GM23248 (cell line): ENCODE data around the gene IFI16. TPM values are rescaled to one million over a fixed set of nuclear protein-coding genes. Genes with fewer than 3 reads are reported as not detected.

Experiments
- DNase-seq: peaks from one replicate; pipeline ENCODE4 v3.0.0-alpha.2; 2015
- H2AFZ ChIP-seq: fragments of 200-600 bp; sonication (generic); 2 replicates; pipeline ENCODE4 v1.6.1; 2016; ENCODE audit warnings: antibody characterized with exemption
- H3F3A ChIP-seq: fragments of 200-600 bp; sonication (generic); 2 replicates; pipeline ENCODE4 v1.6.1; 2016; ENCODE audit warnings: mild to moderate bottlenecking, antibody characterized with exemption, mixed run types; ENCODE audit not compliant: insufficient read depth
- H3K27ac ChIP-seq: fragments of 200-600 bp; sonication (generic); 2 replicates; pipeline ENCODE4 v1.5.1; 2016; ENCODE audit warnings: mild to moderate bottlenecking
- H3K27me3 ChIP-seq: fragments of 200-600 bp; sonication (generic); replicated peaks from 2 replicates; pipeline ENCODE4 v1.6.1; 2016; ENCODE audit warnings: mild to moderate bottlenecking; ENCODE audit not compliant: insufficient read depth
- H3K36me3 ChIP-seq: fragments of 200-600 bp; sonication (generic); 2 replicates; pipeline ENCODE4 v1.6.1; 2016; ENCODE audit warnings: low read depth, mild to moderate bottlenecking
- H3K4me1 ChIP-seq: fragments of 200-600 bp; sonication (generic); 2 replicates; pipeline ENCODE4 v1.6.1; 2016; ENCODE audit warnings: mild to moderate bottlenecking; ENCODE audit not compliant: insufficient read depth
- H3K4me2 ChIP-seq: fragments of 200-600 bp; sonication (generic); one replicate; pipeline ENCODE4 v1.6.1; 2016; ENCODE audit warnings: mild to moderate bottlenecking; ENCODE audit not compliant: unreplicated experiment
- H3K4me3 ChIP-seq: fragments of 200-600 bp; sonication (generic); 2 replicates; pipeline ENCODE4 v1.5.1; 2016; ENCODE audit warnings: mild to moderate bottlenecking
- H3K79me2 ChIP-seq: fragments of 200-600 bp; sonication (generic); 2 replicates; pipeline ENCODE4 v1.6.1; 2016; ENCODE audit warnings: mild to moderate bottlenecking; ENCODE audit not compliant: insufficient read depth
- H3K9ac ChIP-seq: fragments of 200-600 bp; sonication (generic); 2 replicates; pipeline ENCODE4 v1.6.1; 2016; ENCODE audit warnings: mild to moderate bottlenecking
- H3K9me2 ChIP-seq: fragments of 200-600 bp; sonication (generic); 2 replicates; pipeline ENCODE4 v1.6.1; 2016; ENCODE audit warnings: mixed run types, mild to moderate bottlenecking, moderate library complexity; ENCODE audit not compliant: insufficient read depth
- H3K9me3 ChIP-seq: fragments of 200-600 bp; sonication (generic); one replicate; pipeline ENCODE4 v1.6.1; 2017; ENCODE audit warnings: low read depth
- H4K20me1 ChIP-seq: fragments of 200-600 bp; sonication (generic); 2 replicates; pipeline ENCODE4 v1.6.0; 2016; ENCODE audit not compliant: insufficient read depth
- EZH2 ChIP-seq: fragments of 200-600 bp; sonication (generic); IDR thresholded peaks from 2 replicates; pipeline ENCODE4 v1.6.1; 2018; ENCODE audit warnings: antibody characterized with exemption, mild to moderate bottlenecking; ENCODE audit not compliant: insufficient read depth, poor library complexity, severe bottlenecking
- EZH2phosphoT487 ChIP-seq: fragments of 200-600 bp; sonication (generic); IDR thresholded peaks from 2 replicates; pipeline ENCODE4 v1.6.1; 2018; ENCODE audit warnings: antibody characterized with exemption, moderate library complexity, mild to moderate bottlenecking, low read depth; ENCODE audit not compliant: insufficient read depth
- WGBS, 2 experiments: methylation state at CpG; one replicate each; pipeline ENCODE4 v1.1.6; 2015 to 2017; ENCODE audit warnings: low lambda C conversion rate in 2 of 2, low coverage in 1 of 2; ENCODE audit errors: missing lambda C conversion rate in 2 of 2; 5-methylcytosine and 5-hydroxymethylcytosine counted together
- in situ Hi-C: fragments of 300-500 bp; cut with MboI; formaldehyde crosslinking; loops from 2 replicates; pipeline ENCODE4 v1.15.0; 2020
- polyA plus RNA-seq: library from polyadenylated mRNA; unstranded; fragments of >200 nt; fragmentation: Nextera tagmentation; extraction: Ambion mirVana; gene quantifications from 2 replicates; pipeline ENCODE4 v1.2.1, GENCODE V29; 2016
- total RNA-seq: library from RNA; depleted of rRNA; stranded (reverse); fragments of >200 nt; shearing (Covaris generic); gene quantifications from 2 replicates; pipeline ENCODE4 v1.2.3, GENCODE V29; 2014

IFI16 gene
- total and polyA plus RNA-seq, 2 experiments from 2014 or later: 36.4 to 88.9 TPM

GRCh38 chr1:159051436-159051835 lies 41.7 kb downstream of the IFI16 start:
- Histone ChIP-seq H3K9ac (no peak overlapping the region), H3K4me2 (no peak overlapping the region), H3F3A (peaks cover 21% of the 10 kb centered on the region; the same call in 1 of the 2 replicates), H3K27ac (no peak overlapping the region), H3K27me3 (no peaks in the 10 kb centered on the region), H3K9me3 (no peaks in the 10 kb centered on the region), H3K4me3 (no peak overlapping the region), H3K36me3 (peaks cover 68% of the 10 kb centered on the region), H3K4me1 (peaks cover 17% of the 10 kb centered on the region; the same call in 1 of the 2 replicates), H2AFZ (no peak overlapping the region), H4K20me1 (no peaks in the 10 kb centered on the region), H3K9me2 (no peaks in the 10 kb centered on the region), H3K79me2 (no peaks in the 10 kb centered on the region)
- 98 to 99% methylated on average over 2 of the region's 2 CpGs for WGBS, 2 experiments
- in situ Hi-C loops: no loop called here
- TF ChIP-seq EZH2phosphoT487: no peak
- TF ChIP-seq EZH2: no peak
- no peak for DNase-seq

GRCh38 chr1:159054427-159054826 lies 44.7 kb downstream of the IFI16 start:
- DNase-seq: peak; percentile 32
- no peaks in the 10 kb centered on the region for H3K9me2 ChIP-seq
- H3K4me2 ChIP-seq: no peak overlapping the region
- no peak overlapping the region for H3K27ac ChIP-seq
- no peak overlapping the region for H2AFZ ChIP-seq
- no peaks in the 10 kb centered on the region for H3K27me3 ChIP-seq
- no peaks in the 10 kb centered on the region for H3K79me2 ChIP-seq
- peaks cover 62% of the 10 kb centered on the region for H3K36me3 ChIP-seq
- H4K20me1 ChIP-seq: no peaks in the 10 kb centered on the region
- peaks cover 17% of the 10 kb centered on the region; the same call in 1 of the 2 replicates for H3K4me1 ChIP-seq
- no peaks in the 10 kb centered on the region for H3K9me3 ChIP-seq
- no peak overlapping the region for H3K9ac ChIP-seq
- TF ChIP-seq EZH2: no peak
- TF ChIP-seq EZH2phosphoT487: no peak
- H3K4me3 ChIP-seq: no peak overlapping the region
- peaks cover 24% of the 10 kb centered on the region; the same call in 1 of the 2 replicates for H3F3A ChIP-seq
- WGBS, 2 experiments: 46 to 53% methylated on average over 2 of the region's 2 CpGs
- in situ Hi-C loops: no loop called here

GRCh38 chr1:159055181-159055641 lies 45.5 kb downstream of the IFI16 start:
- peaks cover 30% of the 10 kb centered on the region; the same call in 1 of the 2 replicates for H3F3A ChIP-seq
- 83 to 89% methylated on average over 5 of the region's 5 CpGs for WGBS, 2 experiments
- in situ Hi-C loops: no loop called here
- peaks cover 54% of the 10 kb centered on the region for H3K36me3 ChIP-seq
- no peak overlapping the region for H3K4me2 ChIP-seq
- H3K27me3 ChIP-seq: no peaks in the 10 kb centered on the region
- no peak overlapping the region for H3K4me3 ChIP-seq
- H4K20me1 ChIP-seq: no peaks in the 10 kb centered on the region
- no peaks in the 10 kb centered on the region for H3K79me2 ChIP-seq
- no peak overlapping the region for H2AFZ ChIP-seq
- no peak for TF ChIP-seq EZH2phosphoT487
- no peak for TF ChIP-seq EZH2
- H3K9ac ChIP-seq: no peak overlapping the region
- no peaks in the 10 kb centered on the region for H3K9me3 ChIP-seq
- peaks cover 17% of the 10 kb centered on the region; the same call in 1 of the 2 replicates for H3K4me1 ChIP-seq
- no peak for DNase-seq
- no peak overlapping the region for H3K27ac ChIP-seq
- H3K9me2 ChIP-seq: no peaks in the 10 kb centered on the region

DNA sequence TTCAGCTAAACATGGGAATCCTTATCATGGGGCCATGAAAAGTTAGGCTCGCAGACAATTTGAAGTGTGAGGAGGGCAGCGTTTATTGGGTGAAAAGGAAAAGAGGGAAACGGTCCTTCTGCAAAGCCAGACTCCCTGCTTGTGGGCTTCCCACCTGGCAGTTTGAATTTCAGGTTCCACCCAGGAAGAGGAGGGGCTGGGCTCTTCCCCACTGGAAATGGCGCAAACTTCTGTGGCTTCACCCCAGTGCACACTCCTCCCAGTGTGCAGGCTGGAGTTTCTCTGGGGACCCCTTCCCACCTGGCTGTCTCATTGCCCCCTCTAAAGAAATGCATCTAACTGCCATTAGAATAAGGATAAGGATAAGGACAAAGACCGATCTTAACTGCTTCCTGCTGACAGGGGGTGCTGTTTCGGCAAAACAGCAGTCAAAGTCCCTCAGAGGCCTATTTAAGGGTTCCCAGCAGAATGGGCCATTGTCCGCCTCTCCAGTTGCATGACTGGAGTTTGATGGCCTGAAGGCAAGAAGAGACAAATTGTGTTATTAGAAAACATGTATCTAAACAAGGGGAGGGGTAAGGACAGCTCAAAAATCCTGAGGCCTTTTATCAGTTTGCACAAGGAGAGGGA lies 46.5 kb downstream of the IFI16 start:
- no peak overlapping the region for H3K4me2 ChIP-seq
- 89 to 90% methylated on average over 7 of the region's 7 CpGs for WGBS, 2 experiments
- no peak overlapping the region for H3K4me3 ChIP-seq
- no peak overlapping the region for H3K27ac ChIP-seq
- no peak overlapping the region for H2AFZ ChIP-seq
- H3F3A ChIP-seq: peaks cover 33% of the 10 kb centered on the region; the same call in 1 of the 2 replicates
- in situ Hi-C loops: no loop called here
- no peaks in the 10 kb centered on the region for H3K27me3 ChIP-seq
- TF ChIP-seq EZH2phosphoT487 (no peak), EZH2 (no peak)
- H3K36me3 ChIP-seq: peaks cover 48% of the 10 kb centered on the region
- no peaks in the 10 kb centered on the region for H3K9me2 ChIP-seq
- no peak overlapping the region for H3K9ac ChIP-seq
- H3K4me1 ChIP-seq: peaks cover 17% of the 10 kb centered on the region; the same call in 1 of the 2 replicates
- no peak for DNase-seq
- H4K20me1 ChIP-seq: no peaks in the 10 kb centered on the region
- no peaks in the 10 kb centered on the region for H3K79me2 ChIP-seq
- H3K9me3 ChIP-seq: no peaks in the 10 kb centered on the region
